Measurements from ENCODE around the gene OR2G2. TPM values are rescaled to one million over a fixed set of nuclear protein-coding genes. Genes with fewer than 3 reads are reported as not detected.

Gene OR2G2
- total and polyA plus RNA-seq, 2 of the 8 experiments (the other 6 are each of a cell fraction or from before 2014, with no cell fraction given) = not detected

GRCh38 chr1:247548092-247548491 lies 40.1 kb upstream of the OR2G2 start:
- no peak for DNase-seq (ENCODE audit: low read depth in 1 of 2, low spot score in 2 of 2)
- Histone ChIP-seq H3K27ac (ENCODE audit: low read depth, low read length) (no peak overlapping the region), H4K20me1 (replicated peaks in 1 of 2; ENCODE audit: control insufficient read depth in 1 of 2, insufficient read depth in 2 of 2, low read length in 2 of 2) (no peaks in the 10 kb centered on the region), H3K27me3 (replicated peaks in 1 of 4; ENCODE audit: control insufficient read depth in 3 of 4, extremely low read depth in 1 of 4, insufficient read depth in 3 of 4, low read length in 3 of 4) (no peaks in the 10 kb centered on the region), H2BK120ac (replicated peaks; ENCODE audit: low read depth, low read length) (no peak overlapping the region), H4K8ac (ENCODE audit: extremely low read depth, insufficient read depth, low read length) (no peak overlapping the region), H3K56ac (replicated peaks; ENCODE audit: insufficient read length, low read depth, low read length) (no peak overlapping the region), H3K4me2 (ENCODE audit: insufficient read depth in 1 of 2, low read depth in 2 of 2, low read length in 2 of 2) (no peak overlapping the region), H3K14ac (ENCODE audit: insufficient read length) (no peak overlapping the region), H2BK20ac (ENCODE audit: low read length) (no peak overlapping the region), H3K4me3 (ENCODE audit: extremely low read depth in 1 of 4, insufficient read depth in 2 of 4, low read depth in 3 of 4, low read length in 4 of 4) (no peak overlapping the region), H3K79me1 (ENCODE audit: low read depth, low read length) (no peaks in the 10 kb centered on the region), H4K91ac (replicated peaks; ENCODE audit: insufficient read length, low read length) (no peak overlapping the region), H3K36me3 (ENCODE audit: control insufficient read depth in 2 of 4, insufficient read depth in 4 of 4, low read length in 3 of 4) (no peaks in the 10 kb centered on the region), H3K4me1 (replicated peaks in 1 of 4; ENCODE audit: control insufficient read depth in 3 of 4, insufficient read depth in 4 of 4, low read length in 3 of 4) (no peaks in the 10 kb centered on the region; a peak in 2 of 7 replicates), H3K9ac (replicated peaks in 1 of 4; ENCODE audit: extremely low read depth in 1 of 4, low read depth in 3 of 4, low read length in 3 of 4) (no peak overlapping the region), H3K18ac (ENCODE audit: extremely low read depth, low read length) (no peak overlapping the region), H3K23ac (ENCODE audit: insufficient read length) (no peak overlapping the region), H2AK5ac (ENCODE audit: low read depth, low read length) (no peak overlapping the region), H2BK15ac (ENCODE audit: low read length) (no peak overlapping the region), H4K5ac (ENCODE audit: insufficient read length, low read depth, low read length) (no peak overlapping the region), H3K79me2 (ENCODE audit: control insufficient read depth in 1 of 2, insufficient read depth in 2 of 2, low read length in 2 of 2) (no peaks in the 10 kb centered on the region), H3K4ac (replicated peaks; ENCODE audit: insufficient read length, low read depth, low read length) (no peak overlapping the region), H2BK5ac (ENCODE audit: low read depth, low read length) (no peak overlapping the region), H3K23me2 (ENCODE audit: low read depth, low read length) (no peaks in the 10 kb centered on the region), H3K9me3 (ENCODE audit: insufficient read depth in 2 of 2, low read depth in 1 of 2, low read length in 1 of 2) (peaks cover 14 to 43% of the 10 kb centered on the region in 2 experiments), H2AFZ (ENCODE audit: low read length) (no peak overlapping the region), H2BK12ac (ENCODE audit: low read depth, low read length) (no peak overlapping the region)
- POLR2A ChIA-PET (ENCODE audit: partially characterized antibody) = no interaction called here
- WGBS, 2 experiments (ENCODE audit: extremely low coverage in 1 of 2, insufficient coverage in 1 of 2, insufficient read length in 1 of 2, insufficient replicate concordance in 2 of 2, low coverage in 1 of 2, low lambda C conversion rate in 2 of 2, missing lambda C conversion rate in 1 of 2) = 89% methylated on average over 5 of the region's 5 CpGs; no CpG with 5 or more reads in 1 of the 2 experiments
- no peak for FAIRE-seq
- CTCF ChIA-PET (ENCODE audit: partially characterized antibody) = interaction anchor here (0.8 kb wide), 1 partner anchor 158 kb away, joined by 3 read pairs; no protein-coding TSS in a partner anchor
- TF ChIP-seq ATF3 (IDR thresholded peaks at IDR 0.05; ENCODE audit: insufficient read depth, low read depth, low read length) (no peak), ATF2 (IDR thresholded peaks at IDR 0.05; ENCODE audit: low read length) (no peak), JUN (IDR thresholded peaks at IDR 0.05; ENCODE audit: low read depth, low read length) (no peak), TEAD4 (IDR thresholded peaks at IDR 0.05; ENCODE audit: low read depth, low read length) (no peak), EGR1 (IDR thresholded peaks at IDR 0.05; ENCODE audit: borderline replicate concordance, low read depth, low read length) (no peak), KDM4A (IDR thresholded peaks at IDR 0.05; ENCODE audit: low read depth, low read length, severe bottlenecking) (no peak), FOSL1 (IDR thresholded peaks at IDR 0.05; ENCODE audit: insufficient read depth, low read depth, low read length) (no peak), EP300 (IDR thresholded peaks at IDR 0.05; ENCODE audit: borderline replicate concordance in 1 of 2, low read depth in 2 of 2, low read length in 2 of 2) (no peak)
